A673 (cell line): ENCODE data around the gene ARHGAP26.

ENCODE experiments used
- CTCF ChIP-seq: fragments of 300-800, 200-600 bp; sonication (generic); conservative IDR thresholded peaks from 2 replicates; pipeline ENCODE4 v1.5.1; 2017; ENCODE audit warnings: low read depth, mild to moderate bottlenecking, antibody characterized with exemption, low read length, moderate library complexity, mixed read lengths
- EZH2 ChIP-seq: fragments of 200-600 bp; sonication (generic); IDR thresholded peaks from 2 replicates; pipeline ENCODE4 v1.6.1; 2017; ENCODE audit warnings: borderline replicate concordance, low read depth, mild to moderate bottlenecking, mixed read lengths, antibody characterized with exemption, low read length; ENCODE audit not compliant: poor library complexity, severe bottlenecking

GRCh38 chr5:143147902-143148301, 377.7 kb downstream of the ARHGAP26 start:
- TF ChIP-seq CTCF, result no peak
- TF ChIP-seq EZH2, result no peak
